H1 (cell line): ENCODE measurements around the gene AK8. TPM values are rescaled to one million over a fixed set of nuclear protein-coding genes. Genes with fewer than 3 reads are reported as not detected.

Experiments used
- CTCF ChIA-PET: fragments of 300-600 bp; sonication (Branson Sonifier 250); formaldehyde crosslinking; loops from one replicate; lab custom pipeline; 2021; ENCODE audit not compliant: partially characterized antibody; lab: Charles Lee
- POLR2A ChIA-PET: fragments of 300-600 bp; sonication (Branson Sonifier 250); formaldehyde crosslinking; loops from one replicate; lab custom pipeline; 2021; ENCODE audit warnings: inconsistent platforms; ENCODE audit not compliant: partially characterized antibody; lab: Charles Lee
- DNase-seq, 2 experiments: peaks; one replicate each; pipeline versions ENCODE4 v3.0.0 to v3.0.0-alpha.2; 2010 to 2022; ENCODE audit warnings: low spot score in 2 of 2, low read depth in 1 of 2, mixed read lengths in 1 of 2
- FAIRE-seq: peaks from 2 replicates; lab custom pipeline; 2011; peaks lifted over from hg19 to GRCh38; lab: Jason Lieb, UNC
- H2AFZ ChIP-seq: 2 replicates; pipeline ENCODE4 v1.8.1; 2012; ENCODE audit warnings: low read length, inconsistent platforms
- H2AK5ac ChIP-seq: 2 replicates; pipeline ENCODE4 v1.6.1; 2013; ENCODE audit warnings: low read depth, low read length
- H2BK120ac ChIP-seq: replicated peaks from 2 replicates; pipeline ENCODE3; 2013; ENCODE audit warnings: low read depth, low read length, inconsistent platforms
- H2BK12ac ChIP-seq: 2 replicates; pipeline ENCODE4 v1.6.1; 2013; ENCODE audit warnings: low read depth, low read length
- H2BK15ac ChIP-seq: 2 replicates; pipeline ENCODE4 v1.6.1; 2013; ENCODE audit warnings: low read length
- H2BK20ac ChIP-seq: 2 replicates; pipeline ENCODE4 v1.6.1; 2013; ENCODE audit warnings: low read length
- H2BK5ac ChIP-seq: 2 replicates; pipeline ENCODE4 v1.6.1; 2013; ENCODE audit warnings: low read depth, low read length
- H3K14ac ChIP-seq: 2 replicates; pipeline ENCODE4 v1.6.1; 2013; ENCODE audit warnings: inconsistent platforms; ENCODE audit not compliant: insufficient read length
- H3K18ac ChIP-seq: 2 replicates; pipeline ENCODE4 v1.6.1; 2013; ENCODE audit warnings: low read length; ENCODE audit errors: extremely low read depth
- H3K23ac ChIP-seq: 2 replicates; pipeline ENCODE4 v1.6.1; 2013; ENCODE audit warnings: inconsistent platforms; ENCODE audit not compliant: insufficient read length
- H3K23me2 ChIP-seq: 2 replicates; pipeline ENCODE4 v1.6.1; 2013; ENCODE audit warnings: low read depth, low read length
- H3K27ac ChIP-seq: 2 replicates; pipeline ENCODE4 v1.6.1; 2011; ENCODE audit warnings: low read depth, low read length, inconsistent platforms
- H3K27me3 ChIP-seq, 4 experiments: replicated peaks in 1 of 4; 1 replicate in 1 of 4; 2 replicates in 3 of 4; pipeline versions ENCODE4 v1.6.1 to v1.8.1; 2011 to 2013; ENCODE audit warnings: low read length in 3 of 4, mild to moderate bottlenecking in 3 of 4, inconsistent platforms in 2 of 4, mixed read lengths in 2 of 4, moderate library complexity in 1 of 4; ENCODE audit not compliant: control insufficient read depth in 3 of 4, insufficient read depth in 3 of 4; ENCODE audit errors: extremely low read depth in 1 of 4
- H3K36me3 ChIP-seq, 4 experiments: 2 replicates each; pipeline versions ENCODE4 v1.6.1 to v1.8.1; 2011 to 2013; ENCODE audit warnings: mild to moderate bottlenecking in 4 of 4, low read length in 3 of 4, moderate library complexity in 2 of 4, control low read depth in 1 of 4, inconsistent platforms in 1 of 4; ENCODE audit not compliant: insufficient read depth in 4 of 4, control insufficient read depth in 2 of 4
- H3K4ac ChIP-seq: replicated peaks from 2 replicates; pipeline ENCODE3; 2013; ENCODE audit warnings: low read length, low read depth, mixed read lengths, inconsistent platforms; ENCODE audit not compliant: insufficient read length
- H3K4me1 ChIP-seq, 4 experiments: replicated peaks in 1 of 4; 1 replicate in 1 of 4; 2 replicates in 3 of 4; pipeline versions ENCODE4 v1.6.1 to v1.8.1; 2011 to 2013; ENCODE audit warnings: low read length in 3 of 4, inconsistent platforms in 2 of 4, mixed read lengths in 1 of 4; ENCODE audit not compliant: insufficient read depth in 4 of 4, control insufficient read depth in 3 of 4
- H3K4me2 ChIP-seq, 2 experiments: 2 replicates each; pipeline versions ENCODE4 v1.6.1 to v1.8.1; 2011 to 2013; ENCODE audit warnings: low read depth in 2 of 2, low read length in 2 of 2, control low read depth in 1 of 2, inconsistent platforms in 1 of 2, mild to moderate bottlenecking in 1 of 2; ENCODE audit not compliant: insufficient read depth in 1 of 2
- H3K4me3 ChIP-seq, 4 experiments: fragments of 200-600, 300-600 bp in 1 of 4; sonication (generic), shearing (Covaris generic), sonication (Bioruptor Twin) in 1 of 4; 2 replicates each; pipeline versions ENCODE4 v1.5.1 to v1.8.1; 2011 to 2016; ENCODE audit warnings: low read length in 4 of 4, low read depth in 3 of 4, control low read depth in 2 of 4, inconsistent platforms in 2 of 4, mild to moderate bottlenecking in 2 of 4, mixed read lengths in 1 of 4, moderate library complexity in 1 of 4; ENCODE audit not compliant: insufficient read depth in 2 of 4; ENCODE audit errors: extremely low read depth in 1 of 4
- H3K56ac ChIP-seq: replicated peaks from 2 replicates; pipeline ENCODE3; 2013; ENCODE audit warnings: low read depth, mild to moderate bottlenecking, mixed read lengths, low read length, inconsistent platforms; ENCODE audit not compliant: insufficient read length
- H3K79me1 ChIP-seq: 2 replicates; pipeline ENCODE4 v1.6.1; 2013; ENCODE audit warnings: low read depth, low read length, control low read depth
- H3K79me2 ChIP-seq, 2 experiments: 2 replicates each; pipeline versions ENCODE4 v1.6.1 to v1.8.1; 2012 to 2013; ENCODE audit warnings: low read length in 2 of 2, mild to moderate bottlenecking in 2 of 2, inconsistent platforms in 1 of 2; ENCODE audit not compliant: insufficient read depth in 2 of 2, control insufficient read depth in 1 of 2
- H3K9ac ChIP-seq, 4 experiments: replicated peaks in 1 of 4; 1 replicate in 1 of 4; 2 replicates in 3 of 4; pipeline versions ENCODE4 v1.6.1 to v1.8.1; 2011 to 2013; ENCODE audit warnings: low read depth in 3 of 4, low read length in 3 of 4, control low read depth in 2 of 4, mild to moderate bottlenecking in 2 of 4, moderate library complexity in 2 of 4, inconsistent platforms in 1 of 4; ENCODE audit errors: extremely low read depth in 1 of 4
- H3K9me3 ChIP-seq, 2 experiments: 2 replicates each; pipeline versions ENCODE4 v1.6.1 to v1.8.1; 2012 to 2013; ENCODE audit warnings: mild to moderate bottlenecking in 2 of 2, moderate library complexity in 2 of 2, control low read depth in 1 of 2, inconsistent platforms in 1 of 2, low read depth in 1 of 2, low read length in 1 of 2, mixed read lengths in 1 of 2; ENCODE audit not compliant: insufficient read depth in 2 of 2
- H4K20me1 ChIP-seq, 2 experiments: replicated peaks in 1 of 2; 2 replicates each; pipeline versions ENCODE3 to v1.8.1; 2011 to 2013; ENCODE audit warnings: inconsistent platforms in 2 of 2, low read length in 2 of 2, mild to moderate bottlenecking in 1 of 2; ENCODE audit not compliant: insufficient read depth in 2 of 2, control insufficient read depth in 1 of 2
- H4K5ac ChIP-seq: 2 replicates; pipeline ENCODE4 v1.6.1; 2013; ENCODE audit warnings: low read length, low read depth, mixed read lengths, inconsistent platforms; ENCODE audit not compliant: insufficient read length
- H4K8ac ChIP-seq: 2 replicates; pipeline ENCODE4 v1.8.0; 2013; ENCODE audit warnings: mild to moderate bottlenecking, moderate library complexity, low read length, inconsistent platforms; ENCODE audit not compliant: insufficient read depth; ENCODE audit errors: extremely low read depth
- H4K91ac ChIP-seq: replicated peaks from 2 replicates; pipeline ENCODE3; 2013; ENCODE audit warnings: low read length, mixed read lengths, inconsistent platforms; ENCODE audit not compliant: insufficient read length
- GABPA ChIP-seq: IDR thresholded peaks from 2 replicates; pipeline ENCODE4 v1.6.1; 2011; ENCODE audit warnings: mild to moderate bottlenecking, low read length, moderate library complexity, borderline replicate concordance; ENCODE audit not compliant: insufficient read depth
- KDM4A ChIP-seq: IDR thresholded peaks from one replicate; pipeline ENCODE4 v1.7.1; 2012; ENCODE audit warnings: low read depth, mild to moderate bottlenecking, moderate library complexity, low read length, inconsistent platforms; ENCODE audit not compliant: severe bottlenecking
- WGBS, 2 experiments: shearing (Covaris generic) in 1 of 2; methylation state at CpG; one replicate each; pipeline versions ENCODE4 v1.1.6 to v1.1.7; 2013 to 2015; ENCODE audit warnings: low lambda C conversion rate in 2 of 2, mixed read lengths in 2 of 2, inconsistent platforms in 1 of 2, low coverage in 1 of 2, missing lambda C conversion rate in 1 of 2; ENCODE audit not compliant: insufficient replicate concordance in 2 of 2, insufficient coverage in 1 of 2, insufficient read length in 1 of 2; ENCODE audit errors: extremely low coverage in 1 of 2, missing lambda C conversion rate in 1 of 2; 5-methylcytosine and 5-hydroxymethylcytosine counted together
- polyA plus RNA-seq, 7 experiments: library from polyadenylated mRNA; depleted of rRNA in 3 of 7; stranded (reverse) in 5 of 7; unstranded in 2 of 7; fragments of >200 nt in 5 of 7; fragments of 200-250 nt in 2 of 7; gene quantifications; 1 replicate in 5 of 7; 2 replicates in 1 of 7; 4 replicates in 1 of 7; pipeline versions ENCODE4 v1.2.1 to v1.2.3, GENCODE V29; 2011 to 2013; ENCODE audit warnings: missing spikeins in 2 of 7, mixed read lengths in 2 of 7
- total RNA-seq: library from RNA; stranded (reverse); fragmentation: NEBNext Ultra II Directional; extraction: Animal tissue kit (Norgen Biotek cat#: 25700); gene quantifications from 2 replicates; pipeline ENCODE4 v1.2.1, GENCODE V29; 2021

The AK8 gene
- total and polyA plus RNA-seq, 2 of the 8 experiments (the other 6 are each of a cell fraction or from before 2014, with no cell fraction given): 0.35 to 0.48 TPM

- Histone ChIP-seq H3K4me1 (no peaks in the 10 kb centered on the region), H3K56ac (no peak overlapping the region), H2BK12ac (no peak overlapping the region), H3K79me2 (no peaks in the 10 kb centered on the region), H3K27ac (no peak overlapping the region), H4K20me1 (no peaks in the 10 kb centered on the region), H3K4me2 (no peak overlapping the region), H3K14ac (no peak overlapping the region), H2BK5ac (no peak overlapping the region), H3K79me1 (no peaks in the 10 kb centered on the region), H2BK20ac (no peak overlapping the region), H3K23me2 (0 out of 2 replicates have a peak, but pooled peaks cover 1% of the 10 kb centered on the region), H3K4me3 (no peak overlapping the region), H3K9me3 (no peaks in the 10 kb centered on the region), H3K23ac (no peak overlapping the region), H3K9ac (no peak overlapping the region), H2AK5ac (no peak overlapping the region), H2BK120ac (no peak overlapping the region), H4K8ac (no peak overlapping the region), H3K27me3 (peaks cover 0 to 2% (median 0%) of the 10 kb centered on the region in 4 experiments; a peak in 2 of 7 replicates), H4K5ac (no peak overlapping the region), H4K91ac (no peak overlapping the region), H3K36me3 (no peaks in the 10 kb centered on the region), H3K18ac (no peak overlapping the region), H3K4ac (no peak overlapping the region), H2AFZ (no peak overlapping the region), H2BK15ac (no peak overlapping the region)
- ChIA-PET POLR2A (no interaction called here), CTCF (interaction anchor here (0.9 to 1.8 kb wide), 5 partner anchors 20 to 133 kb away, joined by 3 to 6 read pairs (median 4); no protein-coding TSS in a partner anchor)
- FAIRE-seq: no peak
- TF ChIP-seq GABPA (no peak), KDM4A (no peak)
- WGBS, 2 experiments: 81% methylated on average over 6 of the region's 6 CpGs; no CpG with 5 or more reads in 1 of the 2 experiments
- no peak for DNase-seq
Measured at GRCh38 chr9:132776891-132777290, 101.2 kb downstream of the AK8 start.
